H1 (cell line): ENCODE measurements around the gene APOL6. TPM values are rescaled to one million over a fixed set of nuclear protein-coding genes. Genes with fewer than 3 reads are reported as not detected.

Experiments used
- CTCF ChIA-PET: fragments of 300-600 bp; sonication (Branson Sonifier 250); formaldehyde crosslinking; loops from one replicate; lab custom pipeline; 2021; ENCODE audit not compliant: partially characterized antibody; lab: Charles Lee
- POLR2A ChIA-PET: fragments of 300-600 bp; sonication (Branson Sonifier 250); formaldehyde crosslinking; loops from one replicate; lab custom pipeline; 2021; ENCODE audit warnings: inconsistent platforms; ENCODE audit not compliant: partially characterized antibody; lab: Charles Lee
- DNase-seq, 2 experiments: peaks; one replicate each; pipeline versions ENCODE4 v3.0.0 to v3.0.0-alpha.2; 2010 to 2022; ENCODE audit warnings: low spot score in 2 of 2, low read depth in 1 of 2, mixed read lengths in 1 of 2
- FAIRE-seq: peaks from 2 replicates; lab custom pipeline; 2011; peaks lifted over from hg19 to GRCh38; lab: Jason Lieb, UNC
- H2AFZ ChIP-seq: 2 replicates; pipeline ENCODE4 v1.8.1; 2012; ENCODE audit warnings: low read length, inconsistent platforms
- H2AK5ac ChIP-seq: 2 replicates; pipeline ENCODE4 v1.6.1; 2013; ENCODE audit warnings: low read depth, low read length
- H2BK120ac ChIP-seq: replicated peaks from 2 replicates; pipeline ENCODE3; 2013; ENCODE audit warnings: low read depth, low read length, inconsistent platforms
- H2BK12ac ChIP-seq: 2 replicates; pipeline ENCODE4 v1.6.1; 2013; ENCODE audit warnings: low read depth, low read length
- H2BK15ac ChIP-seq: 2 replicates; pipeline ENCODE4 v1.6.1; 2013; ENCODE audit warnings: low read length
- H2BK20ac ChIP-seq: 2 replicates; pipeline ENCODE4 v1.6.1; 2013; ENCODE audit warnings: low read length
- H2BK5ac ChIP-seq: 2 replicates; pipeline ENCODE4 v1.6.1; 2013; ENCODE audit warnings: low read depth, low read length
- H3K14ac ChIP-seq: 2 replicates; pipeline ENCODE4 v1.6.1; 2013; ENCODE audit warnings: inconsistent platforms; ENCODE audit not compliant: insufficient read length
- H3K18ac ChIP-seq: 2 replicates; pipeline ENCODE4 v1.6.1; 2013; ENCODE audit warnings: low read length; ENCODE audit errors: extremely low read depth
- H3K23ac ChIP-seq: 2 replicates; pipeline ENCODE4 v1.6.1; 2013; ENCODE audit warnings: inconsistent platforms; ENCODE audit not compliant: insufficient read length
- H3K23me2 ChIP-seq: 2 replicates; pipeline ENCODE4 v1.6.1; 2013; ENCODE audit warnings: low read depth, low read length
- H3K27ac ChIP-seq: 2 replicates; pipeline ENCODE4 v1.6.1; 2011; ENCODE audit warnings: low read depth, low read length, inconsistent platforms
- H3K27me3 ChIP-seq, 4 experiments: replicated peaks in 1 of 4; 1 replicate in 1 of 4; 2 replicates in 3 of 4; pipeline versions ENCODE4 v1.6.1 to v1.8.1; 2011 to 2013; ENCODE audit warnings: low read length in 3 of 4, mild to moderate bottlenecking in 3 of 4, inconsistent platforms in 2 of 4, mixed read lengths in 2 of 4, moderate library complexity in 1 of 4; ENCODE audit not compliant: control insufficient read depth in 3 of 4, insufficient read depth in 3 of 4; ENCODE audit errors: extremely low read depth in 1 of 4
- H3K36me3 ChIP-seq, 4 experiments: 2 replicates each; pipeline versions ENCODE4 v1.6.1 to v1.8.1; 2011 to 2013; ENCODE audit warnings: mild to moderate bottlenecking in 4 of 4, low read length in 3 of 4, moderate library complexity in 2 of 4, control low read depth in 1 of 4, inconsistent platforms in 1 of 4; ENCODE audit not compliant: insufficient read depth in 4 of 4, control insufficient read depth in 2 of 4
- H3K4ac ChIP-seq: replicated peaks from 2 replicates; pipeline ENCODE3; 2013; ENCODE audit warnings: low read length, low read depth, mixed read lengths, inconsistent platforms; ENCODE audit not compliant: insufficient read length
- H3K4me1 ChIP-seq, 4 experiments: replicated peaks in 1 of 4; 1 replicate in 1 of 4; 2 replicates in 3 of 4; pipeline versions ENCODE4 v1.6.1 to v1.8.1; 2011 to 2013; ENCODE audit warnings: low read length in 3 of 4, inconsistent platforms in 2 of 4, mixed read lengths in 1 of 4; ENCODE audit not compliant: insufficient read depth in 4 of 4, control insufficient read depth in 3 of 4
- H3K4me2 ChIP-seq, 2 experiments: 2 replicates each; pipeline versions ENCODE4 v1.6.1 to v1.8.1; 2011 to 2013; ENCODE audit warnings: low read depth in 2 of 2, low read length in 2 of 2, control low read depth in 1 of 2, inconsistent platforms in 1 of 2, mild to moderate bottlenecking in 1 of 2; ENCODE audit not compliant: insufficient read depth in 1 of 2
- H3K4me3 ChIP-seq, 4 experiments: fragments of 200-600, 300-600 bp in 1 of 4; sonication (generic), shearing (Covaris generic), sonication (Bioruptor Twin) in 1 of 4; 2 replicates each; pipeline versions ENCODE4 v1.5.1 to v1.8.1; 2011 to 2016; ENCODE audit warnings: low read length in 4 of 4, low read depth in 3 of 4, control low read depth in 2 of 4, inconsistent platforms in 2 of 4, mild to moderate bottlenecking in 2 of 4, mixed read lengths in 1 of 4, moderate library complexity in 1 of 4; ENCODE audit not compliant: insufficient read depth in 2 of 4; ENCODE audit errors: extremely low read depth in 1 of 4
- H3K56ac ChIP-seq: replicated peaks from 2 replicates; pipeline ENCODE3; 2013; ENCODE audit warnings: low read depth, mild to moderate bottlenecking, mixed read lengths, low read length, inconsistent platforms; ENCODE audit not compliant: insufficient read length
- H3K79me1 ChIP-seq: 2 replicates; pipeline ENCODE4 v1.6.1; 2013; ENCODE audit warnings: low read depth, low read length, control low read depth
- H3K79me2 ChIP-seq, 2 experiments: 2 replicates each; pipeline versions ENCODE4 v1.6.1 to v1.8.1; 2012 to 2013; ENCODE audit warnings: low read length in 2 of 2, mild to moderate bottlenecking in 2 of 2, inconsistent platforms in 1 of 2; ENCODE audit not compliant: insufficient read depth in 2 of 2, control insufficient read depth in 1 of 2
- H3K9ac ChIP-seq, 4 experiments: replicated peaks in 1 of 4; 1 replicate in 1 of 4; 2 replicates in 3 of 4; pipeline versions ENCODE4 v1.6.1 to v1.8.1; 2011 to 2013; ENCODE audit warnings: low read depth in 3 of 4, low read length in 3 of 4, control low read depth in 2 of 4, mild to moderate bottlenecking in 2 of 4, moderate library complexity in 2 of 4, inconsistent platforms in 1 of 4; ENCODE audit errors: extremely low read depth in 1 of 4
- H3K9me3 ChIP-seq, 2 experiments: 2 replicates each; pipeline versions ENCODE4 v1.6.1 to v1.8.1; 2012 to 2013; ENCODE audit warnings: mild to moderate bottlenecking in 2 of 2, moderate library complexity in 2 of 2, control low read depth in 1 of 2, inconsistent platforms in 1 of 2, low read depth in 1 of 2, low read length in 1 of 2, mixed read lengths in 1 of 2; ENCODE audit not compliant: insufficient read depth in 2 of 2
- H4K20me1 ChIP-seq, 2 experiments: replicated peaks in 1 of 2; 2 replicates each; pipeline versions ENCODE3 to v1.8.1; 2011 to 2013; ENCODE audit warnings: inconsistent platforms in 2 of 2, low read length in 2 of 2, mild to moderate bottlenecking in 1 of 2; ENCODE audit not compliant: insufficient read depth in 2 of 2, control insufficient read depth in 1 of 2
- H4K5ac ChIP-seq: 2 replicates; pipeline ENCODE4 v1.6.1; 2013; ENCODE audit warnings: low read length, low read depth, mixed read lengths, inconsistent platforms; ENCODE audit not compliant: insufficient read length
- H4K8ac ChIP-seq: 2 replicates; pipeline ENCODE4 v1.8.0; 2013; ENCODE audit warnings: mild to moderate bottlenecking, moderate library complexity, low read length, inconsistent platforms; ENCODE audit not compliant: insufficient read depth; ENCODE audit errors: extremely low read depth
- H4K91ac ChIP-seq: replicated peaks from 2 replicates; pipeline ENCODE3; 2013; ENCODE audit warnings: low read length, mixed read lengths, inconsistent platforms; ENCODE audit not compliant: insufficient read length
- BACH1 ChIP-seq: IDR thresholded peaks from 2 replicates; pipeline ENCODE4 v1.6.1; 2012; ENCODE audit warnings: low read length, improper control_type of control experiment
- WGBS, 2 experiments: shearing (Covaris generic) in 1 of 2; methylation state at CpG; one replicate each; pipeline versions ENCODE4 v1.1.6 to v1.1.7; 2013 to 2015; ENCODE audit warnings: low lambda C conversion rate in 2 of 2, mixed read lengths in 2 of 2, inconsistent platforms in 1 of 2, low coverage in 1 of 2, missing lambda C conversion rate in 1 of 2; ENCODE audit not compliant: insufficient replicate concordance in 2 of 2, insufficient coverage in 1 of 2, insufficient read length in 1 of 2; ENCODE audit errors: extremely low coverage in 1 of 2, missing lambda C conversion rate in 1 of 2; 5-methylcytosine and 5-hydroxymethylcytosine counted together
- polyA plus RNA-seq, 7 experiments: library from polyadenylated mRNA; depleted of rRNA in 3 of 7; stranded (reverse) in 5 of 7; unstranded in 2 of 7; fragments of >200 nt in 5 of 7; fragments of 200-250 nt in 2 of 7; gene quantifications; 1 replicate in 5 of 7; 2 replicates in 1 of 7; 4 replicates in 1 of 7; pipeline versions ENCODE4 v1.2.1 to v1.2.3, GENCODE V29; 2011 to 2013; ENCODE audit warnings: missing spikeins in 2 of 7, mixed read lengths in 2 of 7
- total RNA-seq: library from RNA; stranded (reverse); fragmentation: NEBNext Ultra II Directional; extraction: Animal tissue kit (Norgen Biotek cat#: 25700); gene quantifications from 2 replicates; pipeline ENCODE4 v1.2.1, GENCODE V29; 2021

Gene APOL6
- total and polyA plus RNA-seq, 2 of the 8 experiments (the other 6 are each of a cell fraction or from before 2014, with no cell fraction given) = 0.06 to 0.13 TPM

- Histone ChIP-seq H3K23ac (no peak overlapping the region), H2BK5ac (no peak overlapping the region), H3K4me3 (no peak overlapping the region), H2BK120ac (no peak overlapping the region), H4K8ac (no peak overlapping the region), H4K5ac (no peak overlapping the region), H3K4ac (no peak overlapping the region), H2BK15ac (no peak overlapping the region), H3K4me1 (no peaks in the 10 kb centered on the region), H3K4me2 (no peak overlapping the region), H3K27ac (no peak overlapping the region), H2AFZ (no peak overlapping the region), H3K14ac (no peak overlapping the region), H2BK12ac (no peak overlapping the region), H2AK5ac (no peak overlapping the region), H3K79me1 (no peaks in the 10 kb centered on the region), H4K20me1 (no peaks in the 10 kb centered on the region), H3K36me3 (no peaks in the 10 kb centered on the region), H3K9me3 (no peaks in the 10 kb centered on the region), H3K9ac (no peak overlapping the region), H3K18ac (no peak overlapping the region), H3K23me2 (no peaks in the 10 kb centered on the region), H3K56ac (no peak overlapping the region), H3K27me3 (no peaks in the 10 kb centered on the region), H2BK20ac (no peak overlapping the region), H3K79me2 (no peaks in the 10 kb centered on the region), H4K91ac (no peak overlapping the region)
- no peak for DNase-seq
- POLR2A ChIA-PET = interaction anchor here (0.6 to 1.0 kb wide), 2 partner anchors 27 to 286 kb away, joined by 3 read pairs; no protein-coding TSS in a partner anchor
- CTCF ChIA-PET = interaction anchor here (0.7 to 1.9 kb wide), 8 partner anchors 13 to 63 kb away, joined by 3 to 7 read pairs (median 4); partner anchors contain the start of gene APOL6
- WGBS, 2 experiments = 92% methylated on average over 1 of the region's 1 CpG; no CpG with 5 or more reads in 1 of the 2 experiments
- FAIRE-seq = no peak
- TF ChIP-seq BACH1 = no peak
Measured at GRCh38 chr22:35690001-35690400, 41.8 kb downstream of the APOL6 start.
